ENCODE data around the gene TCHHL1. TPM values are rescaled to one million over a fixed set of nuclear protein-coding genes. Genes with fewer than 3 reads are reported as not detected.

TCHHL1 gene
- not detected in 2 replicates for total RNA-seq

GRCh38 chr1:152089014-152089674, at the start of gene TCHHL1:
Gene TCHHL1, minus strand, starts transcription at chr1:152089064. Its CDS starts 921 bp downstream, at chr1:152088143.

GRCh38 chr1:152115344-152115743, 26.5 kb upstream of the TCHHL1 start, which contains the start of gene TCHH:
Gene TCHH, minus strand, starts transcription at chr1:152115444. Its CDS starts 1,364 bp downstream, at chr1:152114080.

GRCh38 chr1:152036267-152037216, 52.3 kb downstream of the TCHHL1 start, which contains the start of gene S100A11:
Gene S100A11, minus strand, starts transcription at chr1:152037004. Its CDS starts 89 bp downstream, at chr1:152036915.

Small RNA genes within 50 kb of the gene (small RNA-seq; reads per million reads assigned to genes)
- gene SPTLC1P4 (ENCODE audit: low replicate concordance) = not detected

Other genes with a start within 250 kb of the TCHHL1 start
- not detected in 2 replicates for gene C2CD4D, start 249.2 kb downstream of the TCHHL1 start, total RNA-seq
- not detected in 2 replicates for gene THEM5, start 235.4 kb downstream of the TCHHL1 start, total RNA-seq
- gene THEM4, start 179.6 kb downstream of the TCHHL1 start, total RNA-seq = 8.8 and 10.7 TPM in 2 replicates
- 46.0 and 55.6 TPM in 2 replicates for gene S100A10, start 95.2 kb downstream of the TCHHL1 start, total RNA-seq
- gene S100A11, start 52.1 kb downstream of the TCHHL1 start, total RNA-seq = 176 and 199 TPM in 2 replicates
- under 0.01 and 0.14 TPM in 2 replicates for gene TCHH, start 26.4 kb upstream of the TCHHL1 start, total RNA-seq
- not detected in 2 replicates for gene RPTN, start 70.2 kb upstream of the TCHHL1 start, total RNA-seq
- not detected in 2 replicates for gene HRNR, start 135.1 kb upstream of the TCHHL1 start, total RNA-seq
- not detected in 2 replicates for gene FLG, start 236.2 kb upstream of the TCHHL1 start, total RNA-seq

Measured in placental pericyte (primary cell).